Uterus (tissue), 2 donors: Measurements from ENCODE around the gene GCLC.

Source experiments
- POLR2A ChIP-seq, 2 donors: fragments of 450-650 bp; IDR thresholded peaks; one replicate each; pipeline ENCODE4 v1.6.1; 2016; ENCODE audit warnings: antibody characterized with exemption in 2 of 2, mild to moderate bottlenecking in 1 of 2, moderate library complexity in 1 of 2
- TF ChIP-seq, protein P1 (sequence below), 4 experiments: fragments of 200-600 bp in 2 of 4; fragments of 450-650 bp in 2 of 4; sonication (generic) in 2 of 4; IDR thresholded peaks; one replicate each; pipeline ENCODE4 v1.5.1; 2016 to 2019; ENCODE audit warnings: antibody characterized with exemption in 4 of 4, mild to moderate bottlenecking in 2 of 4, moderate library complexity in 1 of 4

DNA sequence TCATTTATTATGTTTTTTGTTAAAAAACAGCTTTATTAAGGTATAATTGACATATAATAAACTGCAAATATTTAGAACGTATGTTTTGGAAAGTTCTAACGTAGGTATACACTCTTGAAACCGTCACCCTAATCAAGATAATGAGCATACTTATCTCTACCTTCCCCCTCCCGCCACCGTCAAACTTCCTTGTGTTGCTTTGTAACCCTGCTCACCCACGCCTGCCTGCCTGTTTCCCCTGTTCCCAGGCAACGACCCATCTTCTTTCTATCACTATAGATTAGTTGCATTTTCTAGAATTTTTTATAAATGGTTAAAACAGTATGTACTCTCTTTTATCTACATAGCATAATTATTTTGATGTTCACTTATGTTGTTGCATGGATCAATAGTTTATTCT lies 33.5 kb upstream of the GCLC start:
- TF ChIP-seq, protein P1, sequence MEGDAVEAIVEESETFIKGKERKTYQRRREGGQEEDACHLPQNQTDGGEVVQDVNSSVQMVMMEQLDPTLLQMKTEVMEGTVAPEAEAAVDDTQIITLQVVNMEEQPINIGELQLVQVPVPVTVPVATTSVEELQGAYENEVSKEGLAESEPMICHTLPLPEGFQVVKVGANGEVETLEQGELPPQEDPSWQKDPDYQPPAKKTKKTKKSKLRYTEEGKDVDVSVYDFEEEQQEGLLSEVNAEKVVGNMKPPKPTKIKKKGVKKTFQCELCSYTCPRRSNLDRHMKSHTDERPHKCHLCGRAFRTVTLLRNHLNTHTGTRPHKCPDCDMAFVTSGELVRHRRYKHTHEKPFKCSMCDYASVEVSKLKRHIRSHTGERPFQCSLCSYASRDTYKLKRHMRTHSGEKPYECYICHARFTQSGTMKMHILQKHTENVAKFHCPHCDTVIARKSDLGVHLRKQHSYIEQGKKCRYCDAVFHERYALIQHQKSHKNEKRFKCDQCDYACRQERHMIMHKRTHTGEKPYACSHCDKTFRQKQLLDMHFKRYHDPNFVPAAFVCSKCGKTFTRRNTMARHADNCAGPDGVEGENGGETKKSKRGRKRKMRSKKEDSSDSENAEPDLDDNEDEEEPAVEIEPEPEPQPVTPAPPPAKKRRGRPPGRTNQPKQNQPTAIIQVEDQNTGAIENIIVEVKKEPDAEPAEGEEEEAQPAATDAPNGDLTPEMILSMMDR (IDR thresholded peaks at IDR 0.05) = no peak
- TF ChIP-seq POLR2A (IDR thresholded peaks at IDR 0.05) = no peak
